GM06990 (cell line): ENCODE data around the gene CYTH3.

Source experiments
- DNase-seq: peaks from one replicate; pipeline ENCODE4 v3.0.0-alpha.2; 2011; ENCODE audit not compliant: insufficient read length; ENCODE audit errors: extremely low read depth
- H3K27me3 ChIP-seq: replicated peaks from 2 replicates; pipeline ENCODE4 v1.6.0; 2011; ENCODE audit warnings: low read length; ENCODE audit not compliant: control insufficient read depth, insufficient read depth
- H3K36me3 ChIP-seq: 2 replicates; pipeline ENCODE4 v1.5.1; 2011; ENCODE audit warnings: low read length; ENCODE audit not compliant: control insufficient read depth, insufficient read depth
- H3K4me3 ChIP-seq: replicated peaks from 2 replicates; pipeline ENCODE4 v1.5.1; 2011; ENCODE audit warnings: low read depth, mild to moderate bottlenecking, control low read depth, low read length
- CTCF ChIP-seq: IDR thresholded peaks from 2 replicates; pipeline ENCODE4 v1.5.1; 2011; ENCODE audit warnings: low read length, control low read depth, mild to moderate bottlenecking, inconsistent platforms; ENCODE audit not compliant: insufficient read depth, poor library complexity, severe bottlenecking

Gene CYTH3

DNA sequence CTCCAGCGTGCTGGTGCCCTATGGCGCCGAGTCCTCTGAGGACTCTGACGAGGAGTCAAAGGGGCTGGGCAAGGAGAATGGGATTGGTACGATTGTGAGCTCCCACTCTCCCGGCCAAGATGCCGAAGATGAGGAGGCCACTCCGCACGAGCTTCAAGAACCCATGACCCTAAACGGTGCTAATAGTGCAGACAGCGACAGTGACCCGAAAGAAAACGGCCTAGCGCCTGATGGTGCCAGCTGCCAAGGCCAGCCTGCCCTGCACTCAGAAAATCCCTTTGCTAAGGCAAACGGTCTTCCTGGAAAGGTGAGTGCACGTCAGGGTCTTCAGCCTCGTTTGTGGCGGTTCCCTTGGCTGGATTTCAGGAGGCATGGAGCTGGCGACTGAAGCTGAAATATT is 122.4 kb downstream of the CYTH3 start:
- H3K27me3 ChIP-seq = no peaks in the 10 kb centered on the region
- TF ChIP-seq CTCF = no peak
- no peak overlapping the region for H3K4me3 ChIP-seq
- H3K36me3 ChIP-seq = peaks cover 34% of the 10 kb centered on the region
- DNase-seq = no peak

GRCh38 chr7:6148724-6149360 is 123.6 kb downstream of the CYTH3 start:
- TF ChIP-seq CTCF = no peak
- DNase-seq = no peak
- Histone ChIP-seq H3K27me3 (no peaks in the 10 kb centered on the region), H3K4me3 (no peak overlapping the region), H3K36me3 (peaks cover 31% of the 10 kb centered on the region)

DNA sequence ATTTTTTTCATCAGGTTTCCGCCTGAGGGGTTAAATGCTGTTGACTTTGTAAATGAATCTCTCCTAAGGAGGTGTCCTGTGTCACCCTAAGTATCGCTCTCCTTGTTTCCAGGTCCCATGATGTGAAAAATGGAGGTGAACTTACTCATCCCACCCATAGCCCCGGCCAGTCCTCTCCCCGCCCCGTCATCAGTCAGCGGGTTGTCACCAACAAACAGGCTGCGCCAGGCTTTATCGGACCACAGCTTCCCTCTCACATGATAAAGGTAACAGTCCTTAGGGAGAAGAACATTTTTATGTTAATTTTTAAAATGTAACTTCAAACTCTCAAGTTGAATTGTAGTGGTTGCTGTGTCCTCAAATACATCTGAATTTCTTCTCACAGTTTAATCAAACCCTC is 124.8 kb downstream of the CYTH3 start:
- no peaks in the 10 kb centered on the region for H3K27me3 ChIP-seq
- no peak for DNase-seq
- H3K4me3 ChIP-seq = no peak overlapping the region
- H3K36me3 ChIP-seq = peaks cover 33% of the 10 kb centered on the region
- TF ChIP-seq CTCF = no peak

- no peak for TF ChIP-seq CTCF
- no peaks in the 10 kb centered on the region for H3K27me3 ChIP-seq
- DNase-seq = no peak
- peaks cover 31% of the 10 kb centered on the region for H3K36me3 ChIP-seq
- H3K4me3 ChIP-seq = no peak overlapping the region
These were observed 125.8 kb downstream of the CYTH3 start for GRCh38 chr7:6146666-6147065.

DNA sequence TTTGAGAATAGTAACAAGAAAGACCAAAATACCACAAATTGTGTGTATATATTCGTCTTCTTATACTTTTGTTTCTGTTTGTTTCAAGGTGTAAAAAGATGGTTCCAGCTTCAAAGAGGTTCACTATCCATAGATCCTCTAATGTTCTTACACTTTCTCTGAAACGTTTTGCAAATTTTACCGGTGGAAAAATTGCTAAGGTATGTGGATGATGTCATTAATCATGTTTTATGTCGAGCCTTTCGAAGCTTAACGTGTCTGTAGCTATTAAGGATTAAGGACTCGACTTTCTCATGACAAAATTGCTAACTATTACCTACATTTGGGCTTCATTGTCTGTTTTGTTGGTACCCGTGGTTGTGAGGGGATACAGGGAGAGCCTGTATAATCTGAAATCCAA is 128.4 kb downstream of the CYTH3 start:
- no peak for TF ChIP-seq CTCF
- no peak for DNase-seq
- Histone ChIP-seq H3K27me3 (no peaks in the 10 kb centered on the region), H3K4me3 (no peak overlapping the region), H3K36me3 (peaks cover 23% of the 10 kb centered on the region)

GRCh38 chr7:6142871-6143380 is 129.5 kb downstream of the CYTH3 start:
- TF ChIP-seq CTCF = no peak
- Histone ChIP-seq H3K4me3 (no peak overlapping the region), H3K36me3 (peaks cover 19% of the 10 kb centered on the region), H3K27me3 (no peaks in the 10 kb centered on the region)
- no peak for DNase-seq
